ENCODE data around the gene ZGPAT.

The ZGPAT gene

DNA sequence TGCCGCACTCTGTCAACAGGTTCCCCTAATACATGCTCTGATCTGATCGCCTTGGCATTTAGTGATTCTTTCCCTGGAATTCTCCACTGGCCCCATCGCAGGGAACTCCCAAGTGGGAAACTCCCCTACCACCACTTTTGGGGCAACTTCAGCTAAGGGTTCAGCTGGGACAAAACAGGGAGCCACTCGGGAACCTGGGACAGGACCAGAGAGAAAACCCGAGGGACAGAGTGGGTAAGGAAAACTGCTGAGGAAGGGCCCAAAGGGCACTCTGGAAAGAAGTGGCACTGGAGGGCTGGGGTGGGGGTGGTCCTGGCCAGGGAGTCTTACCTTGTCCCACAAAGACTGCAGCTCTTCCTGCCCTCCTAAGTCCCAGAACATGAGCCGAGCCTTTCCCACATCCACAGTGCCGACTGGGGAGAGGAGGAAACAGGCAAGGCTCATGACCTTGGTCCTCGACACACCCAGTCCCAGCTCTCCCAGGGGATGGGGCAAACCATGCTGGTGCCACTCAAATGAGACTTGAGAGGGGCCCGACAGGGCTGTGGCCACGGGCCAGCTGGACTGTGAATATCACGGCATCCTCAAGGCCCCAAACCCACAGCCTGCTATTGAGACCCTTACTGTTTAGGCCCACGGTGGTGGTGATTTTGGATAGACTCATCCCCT is 1.7 kb upstream of the ZGPAT start:
- TF ChIP-seq, protein P1, sequence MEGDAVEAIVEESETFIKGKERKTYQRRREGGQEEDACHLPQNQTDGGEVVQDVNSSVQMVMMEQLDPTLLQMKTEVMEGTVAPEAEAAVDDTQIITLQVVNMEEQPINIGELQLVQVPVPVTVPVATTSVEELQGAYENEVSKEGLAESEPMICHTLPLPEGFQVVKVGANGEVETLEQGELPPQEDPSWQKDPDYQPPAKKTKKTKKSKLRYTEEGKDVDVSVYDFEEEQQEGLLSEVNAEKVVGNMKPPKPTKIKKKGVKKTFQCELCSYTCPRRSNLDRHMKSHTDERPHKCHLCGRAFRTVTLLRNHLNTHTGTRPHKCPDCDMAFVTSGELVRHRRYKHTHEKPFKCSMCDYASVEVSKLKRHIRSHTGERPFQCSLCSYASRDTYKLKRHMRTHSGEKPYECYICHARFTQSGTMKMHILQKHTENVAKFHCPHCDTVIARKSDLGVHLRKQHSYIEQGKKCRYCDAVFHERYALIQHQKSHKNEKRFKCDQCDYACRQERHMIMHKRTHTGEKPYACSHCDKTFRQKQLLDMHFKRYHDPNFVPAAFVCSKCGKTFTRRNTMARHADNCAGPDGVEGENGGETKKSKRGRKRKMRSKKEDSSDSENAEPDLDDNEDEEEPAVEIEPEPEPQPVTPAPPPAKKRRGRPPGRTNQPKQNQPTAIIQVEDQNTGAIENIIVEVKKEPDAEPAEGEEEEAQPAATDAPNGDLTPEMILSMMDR (conservative IDR thresholded peaks at IDR 0.05; ENCODE audit: low read depth, low read length), result no peak
- H3K4me3 ChIP-seq (ENCODE audit: low read length), result peak overlapping the region; percentile 76
- no peak for DNase-seq (ENCODE audit: low read depth)

DNA sequence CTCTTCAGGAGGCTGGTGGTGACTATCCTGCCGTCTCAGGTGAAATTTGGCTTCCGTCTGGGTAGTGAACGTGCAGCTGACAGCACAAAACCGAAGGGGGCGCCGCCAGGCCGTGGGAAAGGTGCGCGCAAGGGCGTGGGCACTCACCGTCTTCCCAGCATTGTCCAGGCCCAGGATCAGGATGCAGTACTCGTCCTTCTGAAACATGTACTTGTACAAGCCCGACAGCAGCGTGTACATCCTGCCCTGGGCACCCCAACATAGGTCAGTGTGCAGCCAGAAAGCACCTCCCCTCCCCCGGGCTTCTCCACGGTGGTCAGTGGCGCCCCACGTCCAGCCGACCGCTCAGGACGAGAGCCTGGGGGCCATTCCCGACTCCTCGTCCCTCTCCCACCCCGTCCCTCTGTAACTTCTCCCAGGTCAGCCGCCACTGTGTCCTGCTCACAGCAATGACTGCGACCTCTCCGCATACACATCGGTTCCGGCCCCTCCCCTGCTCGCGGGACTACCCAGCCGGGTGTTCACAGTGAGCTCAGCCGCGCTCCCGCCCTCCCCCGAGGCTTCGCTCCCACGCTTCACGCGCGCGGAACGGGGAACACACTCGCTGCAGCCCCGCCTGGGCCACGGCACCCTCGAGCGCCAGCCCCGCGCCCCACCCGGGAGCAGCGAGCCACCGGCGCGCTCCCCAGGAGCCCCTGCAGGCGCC is 834 bp upstream of the ZGPAT start:
- TF ChIP-seq, protein P1 (conservative IDR thresholded peaks at IDR 0.05; ENCODE audit: low read depth, low read length), result peak; percentile 34
- DNase-seq (ENCODE audit: low read depth), result no peak
- H3K4me3 ChIP-seq (ENCODE audit: low read length), result peak overlapping the region; percentile 76

DNA sequence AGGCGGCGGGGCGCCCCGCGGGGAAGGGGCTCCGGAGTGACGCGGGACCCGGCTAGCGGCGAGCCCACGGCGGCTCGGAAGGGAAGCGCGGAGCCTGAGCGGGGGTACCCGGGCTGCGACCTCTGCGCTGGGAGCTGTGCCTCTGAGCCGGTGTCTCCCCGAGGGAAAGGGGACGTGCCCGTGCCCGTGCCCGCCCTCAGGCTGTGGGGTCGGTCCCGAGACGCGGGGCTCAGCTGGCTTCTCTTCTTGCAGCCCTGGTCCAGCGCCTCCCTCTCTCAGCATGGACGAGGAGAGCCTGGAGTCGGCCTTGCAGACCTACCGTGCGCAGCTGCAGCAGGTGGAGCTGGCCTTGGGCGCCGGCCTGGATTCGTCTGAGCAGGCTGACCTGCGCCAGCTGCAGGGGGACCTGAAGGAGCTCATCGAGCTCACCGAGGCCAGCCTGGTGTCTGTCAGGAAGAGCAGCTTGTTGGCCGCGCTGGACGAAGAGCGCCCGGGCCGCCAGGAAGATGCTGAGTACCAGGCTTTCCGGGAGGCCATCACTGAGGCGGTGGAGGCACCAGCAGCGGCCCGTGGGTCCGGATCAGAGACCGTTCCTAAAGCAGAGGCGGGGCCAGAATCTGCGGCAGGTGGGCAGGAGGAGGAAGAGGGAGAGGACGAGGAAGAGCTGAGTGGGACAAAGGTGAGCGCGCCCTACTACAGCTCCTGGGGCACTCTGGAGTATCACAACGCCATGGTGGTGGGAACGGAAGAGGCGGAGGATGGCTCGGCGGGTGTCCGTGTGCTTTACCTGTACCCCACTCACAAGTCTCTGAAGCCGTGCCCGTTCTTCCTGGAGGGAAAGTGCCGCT is 686 bp downstream of the ZGPAT start:
- TF ChIP-seq, protein P1 (conservative IDR thresholded peaks at IDR 0.05; ENCODE audit: low read depth, low read length), result no peak
- peak overlapping the region; percentile 76 for H3K4me3 ChIP-seq (ENCODE audit: low read length)
- no peak for DNase-seq (ENCODE audit: low read depth)

DNA sequence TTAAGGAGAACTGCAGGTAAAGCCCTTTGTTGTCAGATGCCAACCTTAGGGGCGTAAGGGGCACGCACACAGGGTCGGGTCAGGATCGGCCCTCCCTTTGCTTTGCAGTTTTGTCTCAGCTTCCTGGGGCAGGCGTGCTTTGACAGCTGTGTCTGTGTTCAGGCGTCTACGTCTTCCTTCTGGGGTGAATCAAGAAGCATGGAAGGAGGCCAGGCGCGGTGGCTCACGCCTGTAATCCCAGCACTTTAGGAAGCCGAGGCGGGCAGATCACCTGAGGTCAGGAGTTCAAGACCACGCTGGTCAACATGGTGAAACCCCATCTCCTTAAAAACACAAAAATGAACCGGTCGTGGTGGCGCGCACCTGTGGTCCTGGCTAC is 1.3 kb downstream of the ZGPAT start:
- peak overlapping the region; percentile 76 for H3K4me3 ChIP-seq (ENCODE audit: low read length)
- no peak for DNase-seq (ENCODE audit: low read depth)
- TF ChIP-seq, protein P1 (conservative IDR thresholded peaks at IDR 0.05; ENCODE audit: low read depth, low read length), result no peak

DNA sequence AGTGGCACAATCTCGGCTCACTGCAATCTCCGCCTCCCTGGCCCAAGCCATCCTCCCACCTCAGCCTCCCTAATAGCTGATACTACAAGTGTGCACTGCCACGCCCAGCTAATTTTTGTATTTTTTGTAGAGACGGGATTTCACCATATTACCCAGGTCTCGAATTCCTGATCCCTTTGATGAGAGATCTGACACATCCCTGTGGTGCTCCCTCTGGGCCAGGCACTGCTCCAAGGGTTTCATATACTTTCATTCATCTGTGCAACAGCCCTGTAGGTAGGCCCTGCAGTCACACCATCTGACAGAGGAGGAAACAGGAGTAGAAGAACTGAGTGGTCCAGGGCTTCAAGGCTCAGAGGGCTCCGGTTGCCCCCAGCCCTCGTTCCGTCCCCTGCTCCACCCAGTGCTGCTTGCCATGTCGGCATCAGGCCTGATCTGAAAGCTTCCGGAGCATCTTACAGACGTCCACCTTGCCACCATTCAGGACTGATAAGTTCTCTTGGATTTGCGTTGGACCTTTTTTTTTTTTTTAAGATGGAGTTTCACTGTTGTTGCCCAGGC is 3.3 kb downstream of the ZGPAT start:
- TF ChIP-seq, protein P1 (conservative IDR thresholded peaks at IDR 0.05; ENCODE audit: low read depth, low read length), result no peak
- no peak overlapping the region for H3K4me3 ChIP-seq (ENCODE audit: low read length)
- no peak for DNase-seq (ENCODE audit: low read depth)

DNA sequence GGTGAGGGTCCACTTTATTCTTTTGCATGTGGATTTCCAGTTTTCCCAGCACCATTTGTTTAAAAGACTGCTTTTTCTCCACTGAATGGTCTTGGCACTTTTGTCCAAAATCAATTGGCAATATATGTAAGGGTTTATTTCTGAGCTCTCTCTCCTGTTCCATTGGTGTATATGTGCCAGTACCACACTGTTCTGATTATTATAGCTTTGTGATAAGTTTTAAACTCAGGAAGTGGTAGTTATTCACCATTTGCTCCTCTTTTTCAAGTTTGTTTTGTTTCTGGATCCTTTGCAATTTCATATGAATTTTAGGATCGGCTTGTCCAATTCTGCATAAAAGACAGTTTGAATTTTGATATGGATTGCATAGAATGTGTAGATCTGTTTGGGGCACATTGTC is 4.4 kb downstream of the ZGPAT start:
- DNase-seq (ENCODE audit: low read depth), result no peak
- TF ChIP-seq, protein P1 (conservative IDR thresholded peaks at IDR 0.05; ENCODE audit: low read depth, low read length), result no peak
- no peak overlapping the region for H3K4me3 ChIP-seq (ENCODE audit: low read length)
